GM19395 (cell line): ENCODE data around the gene POFUT2.

Experiments
- ATAC-seq: cut with Tn5 transposase; IDR thresholded peaks from one replicate; pipeline ENCODE4 v1.9.1; 2021; ENCODE audit warnings: mild to moderate bottlenecking, moderate library complexity; ENCODE audit not compliant: unreplicated experiment

POFUT2 gene

GRCh38 chr21:45299026-45299863 lies 11.6 kb upstream of the POFUT2 start:
- no peak for ATAC-seq

GRCh38 chr21:45297869-45298268 lies 10.2 kb upstream of the POFUT2 start:
- ATAC-seq: no peak

DNA sequence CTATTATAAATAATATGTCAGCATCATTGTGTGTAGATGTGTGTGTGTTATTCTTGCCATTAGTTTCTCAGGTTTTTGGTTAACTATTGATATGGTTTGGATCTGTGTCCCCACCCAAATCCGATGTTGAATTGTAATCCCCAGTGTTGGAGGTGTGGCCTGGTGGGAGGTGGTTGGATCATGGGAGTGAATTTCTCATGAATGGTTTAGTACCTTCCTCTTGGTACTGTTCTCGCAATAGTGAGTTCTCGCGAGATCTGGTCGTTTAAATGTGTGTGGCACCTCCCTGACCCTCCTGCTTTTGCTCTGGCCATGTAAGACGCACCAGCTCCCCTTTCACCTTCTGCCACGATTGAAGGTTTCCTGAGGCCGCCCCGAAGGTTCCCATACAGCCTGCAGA lies 9.6 kb upstream of the POFUT2 start:
- no peak for ATAC-seq

DNA sequence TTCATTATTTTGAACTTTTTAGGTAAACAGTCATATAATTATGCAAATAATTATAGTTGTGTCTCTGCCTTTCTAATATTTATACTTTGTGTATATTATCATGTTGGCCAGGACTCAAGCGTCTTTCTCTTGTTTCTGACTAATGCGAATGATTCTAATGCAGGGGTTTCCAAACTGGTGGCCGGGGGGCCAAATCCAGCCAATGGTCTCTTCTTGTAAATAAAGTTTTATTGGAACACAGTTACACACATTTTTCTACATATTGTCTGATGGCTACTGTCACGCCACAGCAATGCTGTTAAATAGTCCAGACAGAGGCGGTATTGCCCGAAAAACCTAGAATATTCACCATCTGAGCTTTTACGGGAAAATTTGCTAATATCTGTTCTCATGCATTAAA lies 8.9 kb upstream of the POFUT2 start:
- ATAC-seq: no peak

GRCh38 chr21:45295576-45296365 lies 8.1 kb upstream of the POFUT2 start:
- no peak for ATAC-seq

GRCh38 chr21:45294509-45295291 lies 7.0 kb upstream of the POFUT2 start:
- ATAC-seq: no peak

- ATAC-seq: no peak
Measured at GRCh38 chr21:45293726-45294401, 6.2 kb upstream of the POFUT2 start.

GRCh38 chr21:45293220-45293725 lies 5.6 kb upstream of the POFUT2 start:
- no peak for ATAC-seq

- no peak for ATAC-seq
Measured at GRCh38 chr21:45292399-45293219, 4.9 kb upstream of the POFUT2 start.

DNA sequence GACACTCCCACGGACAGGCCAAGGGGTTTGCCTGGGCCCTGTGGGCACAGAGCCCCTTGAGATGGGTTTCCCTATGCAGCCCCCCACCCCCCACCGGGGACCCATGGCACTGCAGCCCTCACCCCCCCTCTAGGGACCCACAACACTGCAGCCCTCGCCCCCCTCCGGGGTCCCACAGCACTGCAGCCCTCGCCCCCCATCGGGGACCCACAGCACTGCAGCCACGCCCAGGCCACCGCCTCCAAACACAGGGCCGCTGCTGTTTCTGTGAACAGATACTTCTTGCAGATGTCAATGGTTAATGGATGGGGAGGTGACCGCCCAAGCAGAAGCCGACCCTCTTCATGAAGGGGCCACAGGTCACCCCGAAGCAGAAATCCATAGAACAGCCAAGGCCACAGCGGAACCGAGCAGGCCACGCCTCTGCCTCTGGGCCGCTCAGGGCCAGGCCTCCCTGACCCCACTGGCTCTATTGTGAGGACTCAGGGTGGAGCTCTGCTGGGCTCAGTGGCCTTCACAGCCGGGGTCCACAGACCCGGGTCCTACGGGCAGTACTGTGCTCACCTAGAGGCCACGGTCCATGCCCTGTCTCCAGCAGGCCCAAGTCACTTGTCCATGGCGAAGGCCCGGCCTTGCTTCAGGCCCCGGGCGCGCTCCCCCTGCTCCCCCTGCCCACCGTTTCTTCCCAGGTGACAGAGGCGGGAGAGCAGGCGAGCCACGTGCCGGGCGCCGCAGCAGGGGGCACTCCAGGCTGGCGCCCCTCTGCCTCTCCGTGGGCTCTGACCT lies 4.1 kb upstream of the POFUT2 start:
- ATAC-seq: no peak

- no peak for ATAC-seq
Measured at GRCh38 chr21:45290948-45291612, 3.4 kb upstream of the POFUT2 start.

DNA sequence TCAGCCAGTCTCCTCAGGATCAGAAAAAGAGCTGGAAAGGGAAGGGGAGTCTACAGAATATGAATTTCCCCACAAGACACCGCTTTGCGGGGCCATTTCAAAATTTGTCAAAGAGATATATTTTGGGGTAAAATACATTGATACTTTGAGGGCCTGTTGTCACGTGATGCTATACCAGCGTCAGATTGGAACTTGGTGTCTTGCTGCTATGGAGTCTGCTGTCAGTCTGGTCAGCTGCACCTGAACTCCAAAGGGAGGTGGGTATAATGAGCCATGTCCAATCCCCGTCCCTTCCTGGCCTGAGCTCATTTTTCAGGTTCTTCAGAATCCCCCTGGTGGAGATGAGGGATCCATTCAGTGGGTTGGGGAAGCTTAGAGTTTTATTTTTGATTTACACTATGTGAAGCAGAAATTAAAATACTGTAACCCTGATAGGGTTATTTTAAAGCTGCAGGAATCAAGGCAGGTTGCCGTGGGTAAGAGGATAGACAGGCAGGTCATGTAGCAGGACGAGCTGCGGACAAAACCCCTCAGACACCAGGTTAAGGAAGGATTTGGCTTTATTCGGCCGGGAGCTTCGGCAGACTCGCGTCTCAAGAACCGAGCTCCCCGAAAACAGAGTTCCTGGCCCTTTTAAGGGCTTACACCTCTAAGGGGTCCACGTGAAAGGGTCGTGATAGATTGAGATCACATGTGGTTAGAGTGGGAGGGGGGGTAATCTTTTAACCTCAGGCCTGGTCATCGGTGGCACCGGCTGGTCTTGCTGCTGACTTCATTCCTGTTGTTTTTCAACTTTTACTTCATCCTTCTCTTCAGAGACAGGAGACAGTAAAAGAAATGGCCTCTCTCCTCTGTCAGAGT lies 2.2 kb upstream of the POFUT2 start:
- ATAC-seq: no peak

- no peak for ATAC-seq
Measured at GRCh38 chr21:45289134-45289533, 1.4 kb upstream of the POFUT2 start.

- ATAC-seq: no peak
Measured at GRCh38 chr21:45288441-45288841, 746 bp upstream of the POFUT2 start.

- ATAC-seq: no peak
Measured at GRCh38 chr21:45286671-45287437, 841 bp downstream of the POFUT2 start.

- ATAC-seq: no peak
Measured at GRCh38 chr21:45285266-45285931, 2.3 kb downstream of the POFUT2 start.
